ES-I3 (cell line): ENCODE data around the gene PNMA1.

Experiments used
- H3K36me3 ChIP-seq: 2 replicates; pipeline ENCODE4 v1.6.1; 2013; ENCODE audit warnings: mild to moderate bottlenecking, low read length, control low read depth, moderate library complexity; ENCODE audit not compliant: insufficient read depth
- H3K4me1 ChIP-seq: 2 replicates; pipeline ENCODE4 v1.6.1; 2013; ENCODE audit warnings: mild to moderate bottlenecking, control low read depth, low read length; ENCODE audit not compliant: insufficient read depth
- H3K9ac ChIP-seq: 2 replicates; pipeline ENCODE4 v1.6.1; 2013; ENCODE audit warnings: low read depth, mild to moderate bottlenecking, low read length, moderate library complexity
- H3K9me3 ChIP-seq: 2 replicates; pipeline ENCODE4 v1.6.1; 2013; ENCODE audit warnings: mild to moderate bottlenecking, low read length, moderate library complexity; ENCODE audit not compliant: control insufficient read depth, insufficient read depth

Gene PNMA1

GRCh38 chr14:73713803-73714655 is at the start of gene PNMA1:
PNMA1 (minus strand) TSS chr14:73714384; CDS start chr14:73713639, 745 bp downstream.
- peak within 1 kb of the TSS; percentile 87 for H3K9ac ChIP-seq
- H3K9me3 ChIP-seq: no peaks in the 10 kb centered on the region
- H3K36me3 ChIP-seq: no peaks in the 10 kb centered on the region
- H3K4me1 ChIP-seq: peaks cover 9% of the 10 kb centered on the region; the same call in 1 of the 2 replicates

GRCh38 chr14:73763396-73763795 is 49.2 kb upstream of the PNMA1 start:
- Histone ChIP-seq H3K9me3 (no peaks in the 10 kb centered on the region), H3K36me3 (no peaks in the 10 kb centered on the region), H3K4me1 (peaks cover 13% of the 10 kb centered on the region), H3K9ac (no peak overlapping the region)

- no peaks in the 10 kb centered on the region for H3K9me3 ChIP-seq
- H3K9ac ChIP-seq: no peak overlapping the region
- no peaks in the 10 kb centered on the region for H3K36me3 ChIP-seq
- H3K4me1 ChIP-seq: peaks cover 22% of the 10 kb centered on the region
Observed at GRCh38 chr14:73762375-73762822, 48.2 kb upstream of the PNMA1 start.

- Histone ChIP-seq H3K9me3 (no peaks in the 10 kb centered on the region), H3K36me3 (no peaks in the 10 kb centered on the region), H3K9ac (no peak overlapping the region), H3K4me1 (peaks cover 24% of the 10 kb centered on the region)
Observed at GRCh38 chr14:73761618-73762355, 47.6 kb upstream of the PNMA1 start.

GRCh38 chr14:73760598-73761586 is 46.7 kb upstream of the PNMA1 start:
- Histone ChIP-seq H3K36me3 (no peaks in the 10 kb centered on the region), H3K9me3 (no peaks in the 10 kb centered on the region), H3K9ac (peak overlapping the region; percentile 59), H3K4me1 (peaks cover 31% of the 10 kb centered on the region)

- peak overlapping the region; percentile 59 for H3K9ac ChIP-seq
- H3K4me1 ChIP-seq: peaks cover 34% of the 10 kb centered on the region
- H3K36me3 ChIP-seq: no peaks in the 10 kb centered on the region
- H3K9me3 ChIP-seq: no peaks in the 10 kb centered on the region
Observed at GRCh38 chr14:73759714-73760597, 45.8 kb upstream of the PNMA1 start.

GRCh38 chr14:73759183-73759713 is 45.1 kb upstream of the PNMA1 start:
- H3K9ac ChIP-seq: peak overlapping the region; percentile 59
- H3K36me3 ChIP-seq: no peaks in the 10 kb centered on the region
- H3K4me1 ChIP-seq: peaks cover 42% of the 10 kb centered on the region
- no peaks in the 10 kb centered on the region for H3K9me3 ChIP-seq

- H3K36me3 ChIP-seq: no peaks in the 10 kb centered on the region
- H3K4me1 ChIP-seq: peaks cover 48% of the 10 kb centered on the region
- peak overlapping the region; percentile 59; the same call in 1 of the 2 replicates for H3K9ac ChIP-seq
- no peaks in the 10 kb centered on the region for H3K9me3 ChIP-seq
Observed at GRCh38 chr14:73758392-73759182, 44.4 kb upstream of the PNMA1 start.

- Histone ChIP-seq H3K4me1 (peaks cover 48% of the 10 kb centered on the region), H3K9me3 (no peaks in the 10 kb centered on the region), H3K9ac (peak overlapping the region; percentile 59; the same call in 1 of the 2 replicates), H3K36me3 (no peaks in the 10 kb centered on the region)
Observed at GRCh38 chr14:73757876-73758391, 43.8 kb upstream of the PNMA1 start.

GRCh38 chr14:73757381-73757780 is 43.2 kb upstream of the PNMA1 start:
- H3K36me3 ChIP-seq: no peaks in the 10 kb centered on the region
- no peaks in the 10 kb centered on the region for H3K9me3 ChIP-seq
- no peak overlapping the region for H3K9ac ChIP-seq
- peaks cover 53% of the 10 kb centered on the region for H3K4me1 ChIP-seq

- no peaks in the 10 kb centered on the region for H3K36me3 ChIP-seq
- H3K9me3 ChIP-seq: no peaks in the 10 kb centered on the region
- no peak overlapping the region for H3K9ac ChIP-seq
- H3K4me1 ChIP-seq: peaks cover 51% of the 10 kb centered on the region
Observed at GRCh38 chr14:73755434-73756014, 41.3 kb upstream of the PNMA1 start.

- Histone ChIP-seq H3K4me1 (peaks cover 55% of the 10 kb centered on the region), H3K9me3 (no peaks in the 10 kb centered on the region), H3K36me3 (no peaks in the 10 kb centered on the region), H3K9ac (no peak overlapping the region)
Observed at GRCh38 chr14:73754911-73755360, 40.8 kb upstream of the PNMA1 start.
